Measurements from ENCODE around the gene SLX1B.
"Not testable (repeated sequence)": the region's sequence is repeated elsewhere in the genome, so short reads cannot be mapped to it uniquely, and the experiment has no call there.

GRCh38 chr16:29405249-29405648, 49.1 kb upstream of the SLX1B start:
- TF ChIP-seq, protein P1, sequence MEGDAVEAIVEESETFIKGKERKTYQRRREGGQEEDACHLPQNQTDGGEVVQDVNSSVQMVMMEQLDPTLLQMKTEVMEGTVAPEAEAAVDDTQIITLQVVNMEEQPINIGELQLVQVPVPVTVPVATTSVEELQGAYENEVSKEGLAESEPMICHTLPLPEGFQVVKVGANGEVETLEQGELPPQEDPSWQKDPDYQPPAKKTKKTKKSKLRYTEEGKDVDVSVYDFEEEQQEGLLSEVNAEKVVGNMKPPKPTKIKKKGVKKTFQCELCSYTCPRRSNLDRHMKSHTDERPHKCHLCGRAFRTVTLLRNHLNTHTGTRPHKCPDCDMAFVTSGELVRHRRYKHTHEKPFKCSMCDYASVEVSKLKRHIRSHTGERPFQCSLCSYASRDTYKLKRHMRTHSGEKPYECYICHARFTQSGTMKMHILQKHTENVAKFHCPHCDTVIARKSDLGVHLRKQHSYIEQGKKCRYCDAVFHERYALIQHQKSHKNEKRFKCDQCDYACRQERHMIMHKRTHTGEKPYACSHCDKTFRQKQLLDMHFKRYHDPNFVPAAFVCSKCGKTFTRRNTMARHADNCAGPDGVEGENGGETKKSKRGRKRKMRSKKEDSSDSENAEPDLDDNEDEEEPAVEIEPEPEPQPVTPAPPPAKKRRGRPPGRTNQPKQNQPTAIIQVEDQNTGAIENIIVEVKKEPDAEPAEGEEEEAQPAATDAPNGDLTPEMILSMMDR (IDR thresholded peaks at IDR 0.05 in 8 of 11, conservative IDR thresholded peaks at IDR 0.05 in 3 of 11): not testable (repeated sequence)
- not testable (repeated sequence) for TF ChIP-seq POLR2A (IDR thresholded peaks at IDR 0.05)

Data from spleen (tissue), 7 donors.